GM21529 (cell line): ENCODE data around the gene ALG11.
A peak's percentile ranks its signal among the peaks of the same experiment; 100 is the strongest.
"Not testable (repeated sequence)": the region's sequence is repeated elsewhere in the genome, so short reads cannot be mapped to it uniquely, and the experiment has no call there.

Source experiments
- ATAC-seq: cut with Tn5 transposase; IDR thresholded peaks from one replicate; pipeline ENCODE4 v1.9.1; 2021; ENCODE audit not compliant: unreplicated experiment

The ALG11 gene, protein sequence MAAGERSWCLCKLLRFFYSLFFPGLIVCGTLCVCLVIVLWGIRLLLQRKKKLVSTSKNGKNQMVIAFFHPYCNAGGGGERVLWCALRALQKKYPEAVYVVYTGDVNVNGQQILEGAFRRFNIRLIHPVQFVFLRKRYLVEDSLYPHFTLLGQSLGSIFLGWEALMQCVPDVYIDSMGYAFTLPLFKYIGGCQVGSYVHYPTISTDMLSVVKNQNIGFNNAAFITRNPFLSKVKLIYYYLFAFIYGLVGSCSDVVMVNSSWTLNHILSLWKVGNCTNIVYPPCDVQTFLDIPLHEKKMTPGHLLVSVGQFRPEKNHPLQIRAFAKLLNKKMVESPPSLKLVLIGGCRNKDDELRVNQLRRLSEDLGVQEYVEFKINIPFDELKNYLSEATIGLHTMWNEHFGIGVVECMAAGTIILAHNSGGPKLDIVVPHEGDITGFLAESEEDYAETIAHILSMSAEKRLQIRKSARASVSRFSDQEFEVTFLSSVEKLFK

DNA sequence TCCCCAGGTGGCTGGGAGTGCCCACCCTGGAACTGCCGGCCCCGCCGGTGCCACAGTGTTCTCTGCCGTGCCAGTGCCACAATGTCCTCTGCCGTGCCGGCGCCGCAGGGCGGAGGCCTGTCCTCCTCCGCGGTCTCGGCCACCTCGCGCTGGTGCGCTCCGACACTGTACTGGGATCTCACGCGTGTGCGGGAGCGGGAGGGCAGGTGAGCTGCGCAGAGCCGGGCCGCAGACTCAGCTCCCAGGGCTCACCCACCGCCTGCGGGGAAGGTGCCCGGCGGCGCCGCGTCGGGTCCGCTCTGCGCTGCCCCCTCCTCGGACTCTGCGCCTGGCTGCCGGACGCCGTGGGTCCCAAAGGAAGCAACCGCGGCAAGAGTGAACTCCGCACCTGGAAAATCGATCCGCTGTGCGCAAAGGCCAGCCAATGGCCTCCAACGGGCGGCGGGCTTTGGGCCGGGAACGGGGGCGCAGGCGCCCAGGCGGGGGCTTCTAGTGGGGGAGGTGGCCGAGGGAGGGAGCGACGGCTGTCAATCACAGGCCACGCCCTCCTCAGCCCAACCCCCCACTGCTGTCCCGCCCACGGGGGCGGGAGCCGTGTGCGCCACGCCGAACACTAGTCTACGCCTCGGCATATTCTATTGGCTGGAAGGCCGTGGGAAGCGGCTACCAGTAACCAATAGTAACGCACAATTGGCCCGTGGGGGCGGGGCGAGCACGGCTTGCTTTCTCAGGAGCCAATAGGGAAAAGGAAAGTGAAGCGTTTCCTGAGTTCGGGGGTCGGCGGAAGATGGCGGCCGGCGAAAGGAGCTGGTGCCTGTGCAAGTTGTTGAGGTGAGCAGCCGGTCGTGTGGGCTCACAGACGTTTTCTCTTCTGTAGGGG is at the start of gene ALG11:
ALG11 (plus strand) TSS at position 767 of the 880 bp plus-strand sequence; CDS start at position 788, 21 bp downstream.
- peak; percentile 99 for ATAC-seq

- ATAC-seq, result no peak
These were observed 46.0 kb upstream of the ALG11 start for GRCh38 chr13:51966186-51966585.

DNA sequence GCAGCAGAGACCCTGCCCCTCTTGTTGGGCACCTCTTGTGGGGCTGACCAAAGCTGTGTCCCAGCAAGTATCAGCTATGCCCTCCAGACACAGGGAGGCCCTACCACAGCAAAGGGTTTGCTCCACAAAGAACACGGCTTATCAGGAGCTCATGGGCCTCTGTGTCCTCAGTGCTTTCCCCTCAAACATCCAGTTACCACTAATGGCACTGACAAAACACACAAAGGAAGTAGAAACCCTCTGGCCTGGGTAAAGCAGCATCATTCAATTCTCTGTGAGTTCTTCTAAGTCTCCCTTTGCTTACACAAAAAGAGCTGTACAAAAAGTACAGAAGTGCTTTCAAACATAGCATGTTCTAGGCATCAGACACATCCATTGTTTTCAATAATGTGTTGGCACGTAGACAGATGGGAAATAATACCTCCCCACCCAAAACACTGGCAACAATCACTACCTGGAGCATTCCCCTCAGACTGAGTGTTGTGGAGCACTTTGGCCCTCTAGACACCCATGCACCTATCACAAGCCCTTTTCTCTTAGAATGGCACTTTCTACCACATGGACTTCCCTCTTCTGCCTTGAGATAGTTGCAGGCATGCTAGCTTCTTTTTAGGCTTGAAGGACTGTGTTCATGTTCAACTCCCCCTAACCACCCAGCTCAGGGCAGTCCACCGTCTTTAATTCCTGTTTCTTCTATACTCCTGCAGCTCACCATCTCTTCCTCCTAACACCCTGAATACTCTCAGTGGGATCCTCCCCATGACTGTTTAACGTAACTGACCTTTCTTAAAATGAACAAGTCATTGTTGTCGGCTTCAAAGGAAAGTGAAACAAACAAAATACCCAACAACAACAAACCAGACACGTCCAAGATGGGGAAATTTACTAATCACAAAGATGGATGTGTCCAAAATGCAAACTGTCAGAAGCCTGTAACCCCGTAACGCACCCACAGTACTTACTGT is 44.4 kb upstream of the ALG11 start:
- no peak for ATAC-seq

- no peak for ATAC-seq
These were observed 41.8 kb upstream of the ALG11 start for GRCh38 chr13:51970349-51970748.

- no peak for ATAC-seq
These were observed 40.4 kb upstream of the ALG11 start for GRCh38 chr13:51971520-51972426.

- no peak for ATAC-seq
These were observed 37.7 kb upstream of the ALG11 start for GRCh38 chr13:51974482-51974881.

GRCh38 chr13:51976423-51976822 is 35.8 kb upstream of the ALG11 start:
- no peak for ATAC-seq

GRCh38 chr13:51976890-51977289 is 35.3 kb upstream of the ALG11 start:
- ATAC-seq, result no peak

DNA sequence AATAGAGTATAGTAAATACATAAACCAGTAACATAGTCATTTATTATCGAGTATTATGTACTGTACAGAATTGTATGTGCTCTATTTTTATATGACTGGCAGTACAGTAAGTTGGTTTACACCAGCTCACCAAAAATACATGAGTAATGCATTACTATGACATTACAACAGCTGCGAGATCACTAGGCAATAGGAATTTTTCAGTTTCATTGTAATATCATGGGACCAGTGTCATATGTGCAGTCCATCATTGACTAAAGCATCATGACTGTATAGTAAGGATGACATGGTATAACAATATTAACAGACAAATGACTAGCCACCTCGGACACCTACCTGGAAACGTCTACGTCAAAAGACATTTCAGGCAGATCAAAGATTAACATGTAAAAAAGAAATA is 34.6 kb upstream of the ALG11 start:
- ATAC-seq, result no peak

DNA sequence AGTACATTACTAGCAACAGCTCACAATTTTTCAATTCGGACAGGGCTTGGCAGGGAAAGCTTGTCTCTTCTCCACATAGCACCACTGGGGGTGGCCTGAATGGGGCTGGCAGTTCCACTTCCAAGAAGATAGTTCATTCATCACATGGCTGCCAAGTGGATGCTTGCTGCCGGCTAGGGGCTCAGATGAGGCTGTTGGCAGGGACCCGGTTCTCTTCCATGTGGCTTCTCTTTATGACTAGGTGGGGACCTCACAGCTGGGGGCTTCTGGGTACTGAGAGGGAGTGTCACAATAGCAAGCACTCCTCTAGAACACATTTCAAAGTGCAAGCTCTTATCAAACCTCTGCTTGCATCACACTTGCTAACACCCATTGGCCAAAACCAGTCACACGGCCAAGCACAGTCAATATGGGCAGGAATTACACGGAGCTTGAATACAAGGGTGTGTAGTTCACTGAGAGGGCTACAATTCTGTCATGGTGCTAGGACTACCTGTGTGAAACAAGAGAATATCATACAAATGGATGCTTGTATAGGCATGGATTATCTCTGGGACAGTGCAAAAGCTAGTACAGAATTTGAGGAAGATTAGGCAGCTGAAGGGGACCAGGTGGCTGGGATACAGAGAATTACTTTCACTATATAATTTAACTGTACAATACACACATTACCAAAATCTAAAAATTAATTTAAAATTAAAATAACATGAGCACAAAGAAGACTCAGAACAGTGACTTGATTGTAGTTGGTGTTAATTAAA is 33.2 kb upstream of the ALG11 start:
- no peak for ATAC-seq

DNA sequence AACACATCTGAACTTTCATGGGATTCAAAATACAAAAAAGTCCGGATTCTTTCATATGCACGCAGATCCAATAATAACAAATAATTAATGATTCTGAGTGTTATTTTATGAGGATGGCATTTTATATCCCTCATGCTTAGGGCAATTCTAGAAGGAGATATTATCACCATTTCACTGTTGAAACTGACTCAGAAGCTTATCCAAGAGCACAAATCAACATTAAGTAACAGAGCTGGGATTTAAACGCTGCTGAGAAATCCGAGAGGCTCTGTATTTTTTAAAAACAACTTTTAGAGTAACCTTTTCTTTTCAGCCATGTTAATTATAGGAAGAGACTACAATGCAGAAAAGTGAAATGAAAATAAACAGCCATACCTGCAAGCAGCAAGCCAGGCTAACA is 31.3 kb upstream of the ALG11 start:
- no peak for ATAC-seq

- ATAC-seq, result no peak
These were observed 30.8 kb upstream of the ALG11 start for GRCh38 chr13:51981355-51981754.

DNA sequence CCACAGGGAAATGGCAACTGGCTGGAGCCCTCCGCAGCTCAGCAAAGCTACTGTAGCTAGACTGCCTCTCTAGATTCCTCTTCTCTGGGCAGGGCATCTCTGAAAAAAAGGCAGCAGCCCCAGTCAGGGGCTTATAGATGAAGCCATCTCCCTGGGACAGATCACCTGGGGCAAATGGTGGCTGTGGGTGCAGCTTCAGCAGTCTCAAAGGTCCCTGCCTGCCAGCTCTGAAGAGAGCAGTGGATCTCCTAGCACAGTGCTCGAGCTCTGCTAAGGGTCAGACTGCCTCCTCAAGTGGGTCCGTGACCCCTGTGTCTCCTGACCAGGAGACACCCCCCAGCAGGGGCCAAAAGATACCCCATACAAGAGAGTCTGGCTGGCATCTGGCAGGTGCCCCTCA is 28.9 kb upstream of the ALG11 start:
- ATAC-seq, result not testable (repeated sequence)

DNA sequence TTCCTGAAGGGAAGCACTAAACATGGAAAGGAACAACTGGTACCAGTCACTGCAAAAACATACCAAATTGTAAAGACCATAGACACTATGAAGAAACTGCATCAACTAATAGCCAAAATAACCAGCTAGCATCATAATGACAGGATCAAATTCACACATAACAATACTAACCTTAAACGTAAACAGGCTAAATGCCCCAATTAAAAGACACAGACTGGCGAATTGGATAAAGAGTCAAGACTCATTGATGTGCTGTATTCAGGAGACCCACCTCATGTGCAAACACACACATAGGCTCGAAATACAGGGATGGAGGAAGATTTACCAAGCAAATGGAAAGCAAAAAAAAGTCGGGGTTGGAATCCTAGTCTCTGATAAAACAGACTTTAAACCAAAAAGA is 27.3 kb upstream of the ALG11 start:
- ATAC-seq, result not testable (repeated sequence)

- ATAC-seq, result no peak
These were observed 23.1 kb upstream of the ALG11 start for GRCh38 chr13:51988988-51989618.

GRCh38 chr13:51993713-51994112 is 18.5 kb upstream of the ALG11 start:
- ATAC-seq, result no peak

- no peak for ATAC-seq
These were observed 16.3 kb upstream of the ALG11 start for GRCh38 chr13:51995677-51996551.
